Right lung (tissue), 5 donors: Measurements from ENCODE around the gene EIF3F. TPM values are rescaled to one million over a fixed set of nuclear protein-coding genes. Genes with fewer than 3 reads are reported as not detected.
A peak's percentile ranks its signal among the peaks of the same experiment; 100 is the strongest.

Experiments
- DNase-seq, 2 donors: peaks; one replicate each; pipeline ENCODE4 v3.0.0-alpha.2; 2013
- polyA plus RNA-seq, 5 donors: library from polyadenylated mRNA; unstranded; fragments of 120-200 nt; gene quantifications; one replicate each; pipeline versions ENCODE4 v1.2.1 to v1.2.3, GENCODE V29; 2013; ENCODE audit warnings: inconsistent platforms in 1 of 5, low replicate concordance in 1 of 5; ENCODE audit not compliant: insufficient read length in 5 of 5, insufficient read depth in 1 of 5

EIF3F gene
- polyA plus RNA-seq, 5 donors: 302 to 359 (median 324) TPM

DNA sequence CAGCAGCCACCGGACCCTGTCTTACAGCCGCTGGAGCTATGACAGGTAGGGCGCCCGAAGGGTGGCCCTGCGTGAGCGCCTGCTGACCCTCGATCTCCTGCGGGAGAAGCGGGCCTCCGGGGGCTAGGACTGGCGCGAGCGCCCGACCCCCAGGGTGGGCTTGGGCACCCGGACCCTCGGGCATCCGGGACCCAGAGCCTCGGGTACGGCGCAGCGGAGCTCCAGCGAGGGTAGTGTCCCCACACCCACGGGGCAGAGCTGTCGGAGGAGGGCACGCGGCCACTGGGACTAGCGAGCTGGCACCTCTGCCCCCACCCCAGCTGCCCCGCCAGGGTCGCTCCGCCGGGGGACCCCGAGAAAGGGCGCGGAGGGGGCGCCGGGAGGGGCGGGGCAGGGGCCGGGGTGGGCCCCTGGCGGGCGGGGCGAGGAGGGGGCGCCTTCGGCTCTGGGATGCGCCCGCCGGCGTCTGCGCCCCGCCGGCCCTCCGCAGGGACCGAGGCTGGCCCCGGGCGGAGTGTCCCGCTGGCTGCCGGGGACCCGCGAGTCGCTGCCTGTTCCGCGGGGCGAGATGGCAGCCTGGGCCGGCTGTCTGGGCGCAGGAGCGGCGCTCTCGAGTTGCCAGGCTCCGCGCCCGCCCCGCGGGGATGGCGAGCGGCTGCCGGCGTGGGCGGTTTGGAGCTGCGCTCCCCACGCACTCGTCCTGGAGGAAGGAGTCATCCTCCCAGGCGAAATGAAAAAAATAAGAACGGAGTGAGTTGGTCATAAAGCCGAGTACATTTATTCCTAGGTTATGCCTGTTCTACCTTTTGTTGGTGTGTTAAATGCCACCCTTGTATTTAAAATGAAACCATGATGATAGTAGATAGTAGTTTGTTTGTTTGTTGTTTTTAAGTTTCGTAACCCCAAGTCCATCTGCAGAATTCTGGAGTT lies 32.4 kb downstream of the EIF3F start:
- DNase-seq: no peak

DNA sequence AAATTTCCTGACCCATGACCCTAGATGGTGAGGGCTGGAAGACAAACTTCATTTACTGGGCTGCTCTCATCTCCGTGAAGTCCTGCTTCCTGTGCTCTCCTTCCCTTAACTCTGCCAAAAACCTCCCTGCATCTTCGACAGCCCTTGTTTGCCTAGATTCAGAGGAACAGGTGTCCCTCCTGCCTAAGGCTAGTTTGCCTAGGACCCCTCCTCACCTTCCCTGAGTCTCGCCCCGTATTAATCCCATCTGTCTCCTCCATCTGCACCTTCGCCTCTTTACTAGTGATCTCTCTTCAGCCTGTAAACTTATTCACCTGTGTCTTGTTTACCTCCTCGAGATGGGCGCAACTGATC lies 33.1 kb downstream of the EIF3F start:
- DNase-seq: no peak

DNA sequence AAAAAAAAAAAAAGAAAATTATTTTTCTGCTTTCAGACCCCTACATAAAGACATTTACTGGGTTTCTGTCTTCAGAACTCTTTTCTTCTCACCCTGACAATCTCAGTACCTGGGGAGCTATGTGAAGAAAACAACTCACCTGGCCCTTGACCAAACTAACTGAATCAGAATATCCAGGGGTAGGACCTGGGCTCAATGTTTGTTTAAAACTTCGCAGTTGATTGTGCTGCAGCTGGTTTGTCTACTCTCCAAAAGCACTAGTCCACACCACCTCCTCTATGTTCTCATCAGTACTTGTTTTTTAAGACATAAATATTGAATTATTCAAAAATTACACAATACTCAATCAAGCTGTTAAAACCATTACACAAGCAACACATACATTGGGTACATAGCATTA lies 34.8 kb downstream of the EIF3F start:
- DNase-seq: no peak

DNA sequence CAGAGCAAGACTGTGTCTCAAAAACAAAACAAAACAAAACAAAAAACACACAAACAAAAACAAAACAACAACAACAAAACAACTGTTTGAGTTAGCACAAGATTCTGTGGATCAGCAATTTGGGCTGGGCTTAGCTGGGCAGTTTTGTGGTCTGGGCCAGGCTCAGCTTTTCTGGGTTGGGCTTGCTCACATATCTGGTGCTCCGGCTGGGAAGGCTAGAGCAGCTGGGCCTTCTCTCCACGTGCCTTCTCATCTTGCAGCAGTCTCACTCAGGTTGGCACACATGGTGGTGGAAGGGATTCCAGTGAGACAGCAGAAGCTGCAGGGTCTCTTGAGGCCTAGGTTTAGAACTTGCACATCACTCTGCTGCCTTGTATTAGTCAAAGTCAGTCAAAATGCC lies 35.7 kb downstream of the EIF3F start:
- no peak for DNase-seq

DNA sequence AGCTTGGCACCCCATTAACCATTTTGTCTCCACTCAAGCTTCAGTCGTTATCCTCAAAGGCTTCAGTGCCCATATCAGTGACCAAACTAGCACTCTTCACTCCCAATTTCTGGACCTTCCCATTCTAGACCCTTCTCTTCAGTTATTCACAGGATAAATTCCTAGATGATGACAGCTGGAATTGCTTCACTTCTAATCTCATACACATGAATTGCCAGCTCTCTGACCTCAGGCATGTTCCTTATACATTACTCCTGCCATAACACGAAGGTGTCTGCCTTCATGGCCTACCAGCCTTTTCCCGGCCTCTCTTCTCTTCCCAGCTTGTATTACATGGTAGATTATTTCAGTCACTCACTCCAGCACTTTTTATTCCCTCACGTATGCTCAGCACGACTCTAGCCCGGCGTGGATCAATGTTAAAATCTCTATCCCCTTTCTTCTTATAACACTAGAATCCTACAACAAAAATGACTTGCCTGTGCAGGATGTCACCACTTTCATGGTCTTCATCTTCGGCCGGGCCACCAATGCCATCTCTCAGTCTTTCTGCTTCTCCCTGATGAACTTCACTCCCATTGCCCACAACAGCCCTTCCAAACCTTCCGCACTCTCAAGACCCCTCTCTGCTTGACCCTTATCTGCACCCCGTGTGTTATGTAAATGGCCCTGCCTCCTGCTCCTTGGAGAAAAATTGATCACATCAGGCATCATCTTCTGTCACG lies 36.9 kb downstream of the EIF3F start:
- DNase-seq: no peak

DNA sequence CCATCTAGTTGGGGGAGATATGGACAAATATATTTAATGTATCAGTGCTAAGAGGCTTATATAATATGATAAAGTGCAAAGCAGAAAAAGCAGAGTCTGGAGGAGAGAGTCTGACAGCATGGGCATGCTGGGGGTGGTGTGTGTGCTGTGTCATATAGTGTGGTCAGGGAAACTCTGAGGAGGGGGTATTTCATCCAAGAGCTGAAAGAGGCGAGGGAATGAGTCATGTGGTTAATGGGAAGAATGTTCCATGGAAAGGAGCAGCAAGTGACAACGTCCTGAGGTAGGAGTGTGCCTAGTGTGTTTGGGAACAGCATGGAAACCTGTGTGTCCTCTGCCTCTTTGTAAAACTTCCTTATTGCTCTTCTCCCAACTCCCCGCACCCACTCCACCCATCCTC lies 38.0 kb downstream of the EIF3F start:
- no peak for DNase-seq

DNA sequence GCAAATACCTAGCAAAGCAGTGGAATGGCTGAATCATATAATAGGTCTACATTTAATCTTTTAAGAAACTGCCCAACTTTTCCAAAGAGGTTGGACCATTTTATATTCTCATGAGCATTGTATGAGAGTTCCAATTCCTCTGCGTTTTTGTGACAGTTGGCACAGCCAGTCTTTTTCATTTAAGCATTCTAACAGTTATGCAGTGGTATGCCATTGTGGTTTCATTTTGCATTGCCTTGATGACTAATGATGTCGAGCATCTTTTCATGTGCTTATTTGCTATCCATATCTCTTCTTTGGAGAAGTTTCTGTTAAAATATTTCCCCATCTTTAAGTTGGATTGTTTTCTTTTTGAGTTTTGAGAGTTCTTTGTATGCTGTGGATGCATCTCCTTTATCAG lies 38.7 kb downstream of the EIF3F start:
- DNase-seq: no peak

DNA sequence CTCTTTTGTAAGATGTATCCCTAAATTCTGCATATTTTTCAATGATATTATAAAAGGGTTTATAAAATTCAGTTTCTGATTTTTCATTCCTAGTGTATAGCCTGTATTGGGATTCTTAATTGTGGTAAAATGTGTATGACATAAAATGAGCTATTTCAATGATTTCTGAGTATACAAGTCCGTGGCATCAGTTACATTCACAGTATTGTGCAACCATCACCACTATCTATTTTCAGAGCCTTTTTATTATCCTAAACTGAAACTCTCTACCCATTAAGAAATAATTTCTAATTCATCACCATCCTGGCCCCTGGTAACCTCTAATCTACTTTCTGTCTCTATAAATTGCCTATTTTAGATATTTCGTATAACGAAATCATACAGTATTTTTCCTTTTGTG lies 39.8 kb downstream of the EIF3F start:
- no peak for DNase-seq

DNA sequence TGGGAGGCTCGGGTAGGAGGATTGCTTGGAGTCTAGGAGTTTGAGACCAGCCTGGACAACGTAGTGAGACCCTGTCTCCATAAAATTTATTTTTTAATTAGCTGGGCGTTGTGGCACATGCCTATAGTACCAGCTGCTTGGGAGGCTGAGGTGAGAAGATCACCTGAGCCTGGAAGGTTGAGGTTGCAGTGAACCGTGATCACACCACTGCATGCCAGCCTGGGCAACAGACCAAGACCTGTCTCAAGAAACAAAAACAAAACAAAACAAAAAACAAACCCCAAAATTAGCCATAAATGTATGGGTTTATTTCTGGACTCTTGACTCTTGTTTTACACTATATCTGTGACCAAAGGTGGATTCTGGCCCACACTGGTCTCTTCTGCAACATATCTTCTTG lies 41.6 kb downstream of the EIF3F start:
- no peak for DNase-seq

DNA sequence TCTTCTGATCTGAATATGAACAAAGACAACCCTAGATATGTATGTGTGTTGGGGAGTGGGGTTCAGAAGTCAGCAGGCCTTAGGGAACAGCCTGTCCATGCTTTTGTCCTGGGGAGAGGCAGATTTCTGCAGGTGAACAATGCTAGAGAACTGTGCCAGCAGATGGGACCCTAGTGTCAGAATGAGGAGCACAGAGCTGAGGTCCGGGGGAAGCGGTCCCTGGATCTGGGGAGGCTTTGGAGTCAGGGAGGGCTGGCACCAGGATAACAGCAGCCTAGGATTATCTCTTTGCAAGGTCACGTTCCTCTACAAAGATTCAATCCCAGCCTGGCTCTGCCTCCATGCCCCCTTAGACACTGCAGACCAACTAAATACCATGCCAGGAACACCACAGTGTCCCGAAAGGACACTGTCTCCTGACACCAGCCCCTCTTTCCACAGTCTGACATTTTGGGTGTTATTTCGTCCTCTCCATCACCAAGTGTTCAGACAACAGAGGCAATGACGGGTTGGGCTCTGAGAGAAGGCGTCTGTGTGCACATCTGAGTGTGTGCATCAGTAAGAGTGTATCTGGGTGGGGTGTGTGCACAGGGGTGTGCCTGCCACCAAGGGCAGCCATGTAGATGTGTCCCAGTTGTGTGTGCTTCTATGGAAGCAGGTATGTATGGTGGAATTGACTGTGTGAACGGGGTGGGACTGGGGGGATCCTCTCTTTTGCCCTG lies 43.5 kb downstream of the EIF3F start:
- no peak for DNase-seq

DNA sequence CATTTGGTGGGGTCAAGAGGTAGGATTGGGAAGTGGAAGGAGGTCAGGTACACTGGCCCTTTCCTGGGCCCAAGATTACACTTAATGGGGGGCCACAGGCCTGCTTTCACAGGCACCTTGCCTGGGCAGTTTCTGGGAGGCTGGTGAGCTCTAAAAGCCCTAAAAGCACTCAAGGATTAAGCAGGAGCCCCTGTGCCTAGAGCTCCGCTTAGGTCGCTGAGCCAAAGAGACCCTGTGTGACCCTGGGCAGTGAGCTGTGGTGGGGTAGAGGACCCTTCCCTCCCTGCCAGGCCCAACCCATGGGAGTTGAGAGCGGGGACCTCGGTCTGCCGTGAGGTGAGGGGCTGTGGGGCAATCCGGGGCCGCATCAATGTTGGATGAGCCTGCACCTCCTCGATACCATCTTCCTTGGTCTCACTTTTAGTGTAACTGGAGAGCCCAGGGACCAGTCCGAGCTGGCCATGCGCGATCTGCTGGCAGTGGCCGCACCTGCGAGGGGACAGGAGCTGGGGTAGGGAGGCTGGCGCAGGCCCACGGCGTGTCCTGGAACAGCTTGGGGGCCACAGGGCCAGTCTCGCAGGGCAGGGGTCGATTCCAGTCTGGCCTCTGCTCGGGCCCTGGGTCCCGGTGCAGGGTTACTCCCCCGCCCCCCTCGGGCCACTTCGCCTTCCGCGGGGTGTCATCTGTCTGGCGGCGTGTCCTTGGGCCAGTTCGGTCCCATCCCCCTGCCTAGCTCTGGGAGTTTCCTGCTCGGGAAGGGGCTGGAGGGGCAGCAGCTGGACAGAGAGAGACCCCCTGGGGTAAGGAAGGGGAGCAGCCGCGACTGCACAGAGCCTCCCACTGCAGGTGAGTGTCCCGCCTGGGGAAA lies 44.3 kb downstream of the EIF3F start:
- no peak for DNase-seq

DNA sequence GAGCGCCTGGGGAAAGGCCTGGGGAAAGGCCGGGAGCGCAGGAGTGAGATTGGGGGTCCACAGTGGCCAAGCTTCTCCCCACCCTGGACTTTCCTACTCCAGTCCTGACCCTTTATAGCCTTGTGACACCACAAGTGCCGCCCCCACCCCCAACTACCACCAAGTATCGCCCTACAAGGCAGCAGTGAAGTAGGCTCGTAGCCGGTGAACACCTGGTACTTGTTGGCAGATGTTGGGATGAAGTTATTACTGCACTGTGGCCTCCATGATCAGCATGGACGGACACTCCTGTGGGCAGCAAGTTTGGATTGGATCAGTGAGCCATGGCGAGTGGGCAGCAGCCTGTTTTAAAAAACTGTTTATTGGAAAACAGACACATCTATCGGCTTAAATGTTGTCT lies 45.0 kb downstream of the EIF3F start:
- DNase-seq: no peak

DNA sequence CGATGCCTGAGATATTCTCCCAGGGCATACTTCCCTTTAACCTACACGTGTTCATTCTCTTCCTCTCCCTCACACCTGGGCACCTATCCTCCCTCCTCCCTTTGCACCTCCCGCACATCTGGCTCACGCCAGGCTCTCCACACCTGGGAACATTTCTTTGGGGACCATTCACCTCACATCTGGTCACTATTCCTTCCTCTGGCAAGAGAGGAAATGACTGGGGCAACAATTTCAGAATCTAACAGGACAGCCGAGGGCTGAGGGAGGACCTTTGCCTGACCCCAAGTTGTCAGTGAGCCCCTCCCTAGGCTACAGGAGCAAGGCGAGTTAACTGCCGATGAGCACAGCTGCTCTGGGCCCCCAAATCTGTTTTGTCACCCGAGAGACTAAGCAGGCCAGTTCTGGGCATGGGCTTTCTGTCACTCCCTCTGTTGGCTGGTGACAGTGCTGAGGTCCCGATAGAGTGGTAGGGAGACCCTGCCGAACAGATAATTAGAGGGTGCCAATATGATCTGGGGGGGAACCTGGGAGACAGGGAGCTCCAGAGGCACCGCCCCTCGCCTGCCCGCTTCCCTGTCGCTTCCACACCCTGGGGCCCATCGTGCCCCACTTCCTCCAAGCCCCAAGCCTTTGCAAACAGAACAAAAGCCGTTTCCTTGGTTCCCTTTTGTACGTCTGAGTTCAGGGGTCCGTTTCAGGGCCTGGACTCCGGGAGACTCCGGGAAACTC lies 45.6 kb downstream of the EIF3F start:
- DNase-seq: no peak

DNA sequence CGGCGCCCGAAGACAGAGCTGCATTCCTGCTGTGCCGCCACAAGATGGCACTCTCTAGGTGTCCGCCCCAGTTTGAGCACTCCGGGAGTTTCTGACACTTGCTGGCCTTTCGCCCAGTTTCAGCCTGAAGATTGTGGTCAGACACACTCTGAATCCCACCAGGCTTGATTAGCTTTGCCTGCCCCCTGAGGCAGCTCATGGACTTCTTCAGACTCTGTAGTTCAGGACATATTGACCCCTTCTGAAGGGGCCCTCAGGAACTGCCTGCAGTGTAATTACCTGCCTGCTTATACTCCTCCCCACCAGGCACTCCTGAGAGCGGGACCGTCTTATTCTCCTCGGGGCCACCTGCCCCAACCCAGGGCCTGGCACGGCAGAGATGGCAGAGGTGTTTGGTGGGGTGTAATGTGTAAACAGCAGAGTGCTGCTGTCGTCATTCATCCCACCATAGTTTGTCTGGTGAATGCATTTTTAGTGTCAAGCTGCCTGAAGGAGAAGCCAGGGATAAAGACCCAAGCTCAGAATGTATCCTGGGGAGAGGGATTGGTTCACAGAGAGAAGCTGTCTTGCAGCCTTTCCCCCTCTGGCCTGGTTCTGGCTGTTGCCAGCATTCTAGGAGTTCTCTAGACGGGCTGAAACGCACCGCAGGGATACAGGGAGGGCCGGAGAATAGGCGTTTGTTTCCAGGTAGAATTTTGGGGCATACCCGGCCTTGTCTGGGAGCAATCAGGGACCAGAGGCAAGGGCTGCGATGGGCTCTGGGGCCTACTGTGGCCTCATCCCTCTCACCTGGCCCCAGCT lies 46.4 kb downstream of the EIF3F start:
- peak; percentile 85 to 89 for DNase-seq

DNA sequence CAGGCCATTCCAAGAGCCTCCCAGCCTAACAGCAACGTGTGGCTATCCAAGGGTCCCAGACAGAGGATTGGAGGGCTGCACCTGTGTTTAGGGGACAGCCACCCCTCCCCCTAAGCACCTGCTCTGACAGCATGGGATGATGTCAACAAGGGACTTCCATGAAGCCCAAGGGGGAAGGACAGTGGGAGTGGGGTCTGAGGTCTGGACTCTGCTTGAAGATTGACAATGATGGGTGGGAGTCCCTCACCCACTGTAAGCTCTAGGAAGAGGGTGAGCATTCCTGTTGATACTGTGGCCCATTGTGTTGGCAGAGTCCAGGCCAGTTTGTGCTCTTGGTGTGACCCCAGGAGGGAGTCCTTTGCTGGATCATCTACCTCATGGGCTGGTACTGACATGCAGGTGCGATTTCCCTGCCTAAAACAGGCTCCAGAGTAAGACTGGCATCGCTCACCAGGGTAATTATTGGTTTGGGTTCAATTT lies 47.0 kb downstream of the EIF3F start:
- no peak for DNase-seq

DNA sequence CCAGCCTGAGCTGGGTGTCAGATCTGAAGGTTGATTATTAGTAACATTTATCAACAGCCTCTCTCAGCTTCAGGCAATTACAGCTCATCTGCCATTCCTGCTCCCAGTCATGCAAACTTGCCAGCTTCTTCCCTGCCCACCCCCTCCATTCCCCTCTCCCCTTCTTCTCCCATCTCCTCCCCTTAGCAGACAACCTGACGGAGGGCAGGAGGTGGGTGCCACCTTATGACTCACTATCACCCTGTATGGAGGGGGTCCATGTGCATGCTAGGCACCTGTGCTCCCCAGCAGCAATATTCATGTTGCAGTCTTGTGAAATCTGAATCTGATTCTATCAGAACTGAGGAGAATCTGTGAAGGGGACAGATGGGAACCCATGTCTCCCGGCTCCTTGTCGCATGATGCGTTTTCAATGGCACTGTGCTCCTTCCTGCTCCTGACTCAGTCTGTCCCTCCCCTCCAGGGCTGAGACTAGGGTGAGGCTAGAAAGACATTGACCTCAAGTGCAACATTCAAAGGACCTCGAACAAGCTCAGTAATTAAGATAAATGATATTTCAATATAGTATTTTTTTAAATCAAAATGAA lies 47.6 kb downstream of the EIF3F start:
- no peak for DNase-seq

DNA sequence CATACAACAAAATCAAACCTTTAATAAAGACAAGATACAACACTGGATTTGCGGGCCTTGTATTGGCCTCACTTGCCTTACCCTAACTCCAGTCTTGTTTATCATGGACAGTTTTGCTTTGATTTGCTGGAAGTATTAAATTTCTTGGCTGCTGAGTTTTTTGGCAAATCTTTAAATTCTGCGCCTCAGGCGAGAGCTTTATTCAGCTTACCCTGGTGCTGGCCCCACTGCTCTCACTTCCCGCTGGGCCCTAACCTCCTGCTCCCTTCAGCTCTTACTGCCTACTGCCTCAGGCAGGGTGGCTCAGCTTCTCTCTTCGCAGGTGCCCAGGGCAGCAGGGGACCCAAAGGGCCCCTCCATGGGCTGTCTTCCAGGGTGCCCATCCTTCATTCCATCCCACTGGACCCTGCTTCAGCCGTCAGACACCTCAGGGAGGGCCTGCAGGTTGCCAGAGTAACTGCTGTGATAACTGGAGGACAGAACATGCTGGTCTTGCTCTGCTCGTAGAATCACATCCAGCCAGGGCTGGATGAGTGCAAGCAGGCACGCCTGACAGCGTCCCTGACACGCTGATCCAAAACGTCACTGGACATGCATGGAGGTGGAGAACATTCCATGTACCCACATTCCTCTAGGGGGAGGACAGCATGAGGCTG lies 48.2 kb downstream of the EIF3F start:
- DNase-seq: no peak

DNA sequence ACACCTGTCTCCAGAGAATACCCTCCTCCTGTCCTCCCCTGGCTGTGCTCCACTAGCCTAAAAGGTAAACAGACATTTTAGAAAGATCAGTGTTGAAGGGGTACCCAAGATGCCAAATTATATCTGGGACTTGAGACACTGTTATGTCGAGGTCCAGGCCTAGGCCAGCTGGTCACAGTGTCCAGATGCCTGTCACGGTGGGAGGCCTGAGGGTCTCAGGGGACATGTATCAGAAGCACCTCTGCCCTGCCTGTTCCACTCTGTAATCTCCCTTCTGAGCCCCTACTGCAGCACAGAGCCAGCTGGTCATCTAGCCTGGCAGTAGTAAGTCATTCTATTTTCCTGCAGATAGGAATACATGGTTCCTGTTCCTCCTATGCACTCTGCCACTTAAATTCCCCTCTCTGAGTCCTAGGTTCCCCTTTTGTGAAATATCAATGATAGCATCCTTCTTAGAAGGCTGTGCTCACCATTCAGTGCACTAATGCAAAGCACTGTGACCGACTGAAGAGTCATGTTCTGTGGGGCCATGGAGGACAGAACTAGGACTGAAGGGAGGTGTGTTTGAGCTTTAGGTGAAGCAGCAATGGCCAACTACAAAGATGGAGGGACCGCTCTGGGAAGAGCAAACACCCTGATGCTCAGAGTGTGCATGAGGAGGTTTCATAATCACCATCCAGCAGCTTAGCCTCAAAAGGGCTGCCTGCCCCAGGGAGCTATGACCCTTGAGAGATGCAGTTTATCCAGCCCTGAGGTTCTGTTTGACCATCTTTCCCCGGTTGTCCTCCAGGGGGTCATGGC lies 49.1 kb downstream of the EIF3F start:
- DNase-seq: no peak
